GM23338 (cell line): ENCODE data around the gene CCDC178. TPM values are rescaled to one million over a fixed set of nuclear protein-coding genes. Genes with fewer than 3 reads are reported as not detected.

Experiments used
- ATAC-seq: fragments of 200-7000 bp; cut with Tn5 transposase; 3 replicates; pipeline ENCODE4 v1.9.1; 2020
- DNase-seq: peaks from one replicate; pipeline ENCODE4 v3.0.0-alpha.2; 2015; ENCODE audit warnings: low spot score
- H2AFZ ChIP-seq: fragments of 200-600 bp; sonication (generic); 2 replicates; pipeline ENCODE4 v1.8.0; 2016; ENCODE audit warnings: antibody characterized with exemption, mild to moderate bottlenecking, moderate library complexity
- H3F3A ChIP-seq: fragments of 200-600 bp; sonication (generic); replicated peaks from 2 replicates; pipeline ENCODE4 v1.8.0; 2017; ENCODE audit warnings: antibody characterized with exemption, mixed run types, low read depth
- H3K27ac ChIP-seq: fragments of 200-600 bp; sonication (generic); 2 replicates; pipeline ENCODE4 v1.6.1; 2016; ENCODE audit warnings: low read depth
- H3K27me3 ChIP-seq: fragments of 200-600 bp; sonication (generic); 2 replicates; pipeline ENCODE4 v1.8.0; 2016; ENCODE audit warnings: mild to moderate bottlenecking, mixed run types, moderate library complexity; ENCODE audit not compliant: insufficient read depth
- H3K36me3 ChIP-seq: fragments of 200-600 bp; sonication (generic); 2 replicates; pipeline ENCODE4 v1.8.0; 2016; ENCODE audit warnings: mild to moderate bottlenecking; ENCODE audit not compliant: insufficient read depth
- H3K4me1 ChIP-seq: fragments of 200-600 bp; sonication (generic); 2 replicates; pipeline ENCODE4 v1.8.0; 2016; ENCODE audit warnings: mild to moderate bottlenecking, moderate library complexity; ENCODE audit not compliant: insufficient read depth
- H3K4me2 ChIP-seq: fragments of 200-600 bp; sonication (generic); 2 replicates; pipeline ENCODE4 v1.7.1; 2017; ENCODE audit warnings: mixed run types
- H3K4me3 ChIP-seq: fragments of 200-600 bp; sonication (generic); 2 replicates; pipeline ENCODE4 v1.6.1; 2016; ENCODE audit warnings: mixed run types
- H3K79me2 ChIP-seq: fragments of 200-600 bp; sonication (generic); replicated peaks from 2 replicates; pipeline ENCODE4 v1.8.0; 2017; ENCODE audit warnings: mild to moderate bottlenecking; ENCODE audit not compliant: insufficient read depth
- H3K9me2 ChIP-seq: fragments of 200-600 bp; sonication (generic); 2 replicates; pipeline ENCODE4 v1.8.0; 2017; ENCODE audit not compliant: insufficient read depth
- H4K20me1 ChIP-seq: fragments of 200-600 bp; sonication (generic); replicated peaks from 2 replicates; pipeline ENCODE4 v1.8.0; 2017; ENCODE audit warnings: mild to moderate bottlenecking; ENCODE audit not compliant: insufficient read depth
- H3K27ac Mint-ChIP-seq: 2 replicates; pipeline ENCODE4 v1.8.0; 2020; ENCODE audit warnings: inconsistent platforms, mild to moderate bottlenecking, moderate library complexity, mixed read lengths
- H3K27me3 Mint-ChIP-seq: 3 replicates; pipeline ENCODE4 v1.8.0; 2022; ENCODE audit warnings: low read depth, mild to moderate bottlenecking, moderate library complexity, mixed read lengths, inconsistent platforms; ENCODE audit not compliant: insufficient read depth, poor library complexity
- H3K36me3 Mint-ChIP-seq: 3 replicates; pipeline ENCODE4 v1.8.0; 2021; ENCODE audit warnings: low read depth, mild to moderate bottlenecking, inconsistent platforms, moderate library complexity, mixed read lengths
- H3K4me1 Mint-ChIP-seq: 3 replicates; pipeline ENCODE4 v1.8.0; 2020; ENCODE audit warnings: mild to moderate bottlenecking, inconsistent platforms, mixed read lengths
- H3K4me3 Mint-ChIP-seq: 3 replicates; pipeline ENCODE4 v1.8.0; 2021; ENCODE audit warnings: moderate library complexity, mild to moderate bottlenecking, inconsistent platforms, mixed read lengths
- H3K9me3 Mint-ChIP-seq: 3 replicates; pipeline ENCODE4 v1.8.0; 2020; ENCODE audit warnings: moderate library complexity, mild to moderate bottlenecking, inconsistent platforms, mixed read lengths
- EZH2 ChIP-seq: fragments of 200-600 bp; sonication (generic); IDR thresholded peaks from one replicate; pipeline ENCODE4 v1.8.0; 2017; ENCODE audit warnings: antibody characterized with exemption, mild to moderate bottlenecking, low read depth; ENCODE audit not compliant: unreplicated experiment
- JUNB ChIP-seq: IDR thresholded peaks from one replicate; pipeline ENCODE4 v1.6.1; 2016; ENCODE audit warnings: antibody characterized with exemption; ENCODE audit not compliant: unreplicated experiment
- polyA plus RNA-seq: library from polyadenylated mRNA; unstranded; fragments of >200 nt; fragmentation: Nextera tagmentation; extraction: Ambion mirVana; gene quantifications from 2 replicates; pipeline ENCODE4 v1.2.1, GENCODE V29; 2016
- total RNA-seq: library from RNA; depleted of rRNA; stranded (reverse); fragments of >200 nt; shearing (Covaris generic); gene quantifications from 2 replicates; pipeline ENCODE4 v1.2.3, GENCODE V29; 2014
- TF ChIP-seq, protein P1 (sequence below): fragments of 250-450 bp; sonication (Bioruptor Pico); IDR thresholded peaks from 2 replicates; pipeline ENCODE4 v1.5.0; 2020; ENCODE audit warnings: mild to moderate bottlenecking, moderate library complexity
- TF ChIP-seq, protein P2 (sequence below): IDR thresholded peaks from one replicate; pipeline ENCODE4 v1.6.1; 2018; ENCODE audit warnings: antibody characterized with exemption; ENCODE audit not compliant: unreplicated experiment

CCDC178 gene
- total and polyA plus RNA-seq, 2 experiments from 2014 or later: 0.17 to 0.24 TPM

DNA sequence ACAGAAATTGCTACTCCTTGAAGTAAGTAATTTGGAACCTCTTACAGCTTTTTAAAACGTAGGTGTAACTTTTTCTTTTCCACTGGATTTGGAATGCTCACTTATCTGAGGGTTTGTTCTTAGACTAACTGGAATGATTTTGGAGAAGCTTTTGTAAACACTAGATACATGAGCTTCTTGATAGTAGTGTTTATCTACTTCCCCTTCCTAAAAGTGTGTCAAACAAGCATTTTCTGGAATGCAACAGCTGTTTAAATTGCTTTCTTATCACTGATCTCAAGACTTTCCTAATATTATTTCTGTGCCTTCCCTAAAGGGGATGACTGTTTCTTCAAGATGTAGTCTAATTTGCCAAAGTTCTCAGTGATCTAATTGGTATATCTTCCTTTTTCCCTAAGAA, 282.6 kb downstream of the CCDC178 start (continued):
- TF ChIP-seq, protein P1, sequence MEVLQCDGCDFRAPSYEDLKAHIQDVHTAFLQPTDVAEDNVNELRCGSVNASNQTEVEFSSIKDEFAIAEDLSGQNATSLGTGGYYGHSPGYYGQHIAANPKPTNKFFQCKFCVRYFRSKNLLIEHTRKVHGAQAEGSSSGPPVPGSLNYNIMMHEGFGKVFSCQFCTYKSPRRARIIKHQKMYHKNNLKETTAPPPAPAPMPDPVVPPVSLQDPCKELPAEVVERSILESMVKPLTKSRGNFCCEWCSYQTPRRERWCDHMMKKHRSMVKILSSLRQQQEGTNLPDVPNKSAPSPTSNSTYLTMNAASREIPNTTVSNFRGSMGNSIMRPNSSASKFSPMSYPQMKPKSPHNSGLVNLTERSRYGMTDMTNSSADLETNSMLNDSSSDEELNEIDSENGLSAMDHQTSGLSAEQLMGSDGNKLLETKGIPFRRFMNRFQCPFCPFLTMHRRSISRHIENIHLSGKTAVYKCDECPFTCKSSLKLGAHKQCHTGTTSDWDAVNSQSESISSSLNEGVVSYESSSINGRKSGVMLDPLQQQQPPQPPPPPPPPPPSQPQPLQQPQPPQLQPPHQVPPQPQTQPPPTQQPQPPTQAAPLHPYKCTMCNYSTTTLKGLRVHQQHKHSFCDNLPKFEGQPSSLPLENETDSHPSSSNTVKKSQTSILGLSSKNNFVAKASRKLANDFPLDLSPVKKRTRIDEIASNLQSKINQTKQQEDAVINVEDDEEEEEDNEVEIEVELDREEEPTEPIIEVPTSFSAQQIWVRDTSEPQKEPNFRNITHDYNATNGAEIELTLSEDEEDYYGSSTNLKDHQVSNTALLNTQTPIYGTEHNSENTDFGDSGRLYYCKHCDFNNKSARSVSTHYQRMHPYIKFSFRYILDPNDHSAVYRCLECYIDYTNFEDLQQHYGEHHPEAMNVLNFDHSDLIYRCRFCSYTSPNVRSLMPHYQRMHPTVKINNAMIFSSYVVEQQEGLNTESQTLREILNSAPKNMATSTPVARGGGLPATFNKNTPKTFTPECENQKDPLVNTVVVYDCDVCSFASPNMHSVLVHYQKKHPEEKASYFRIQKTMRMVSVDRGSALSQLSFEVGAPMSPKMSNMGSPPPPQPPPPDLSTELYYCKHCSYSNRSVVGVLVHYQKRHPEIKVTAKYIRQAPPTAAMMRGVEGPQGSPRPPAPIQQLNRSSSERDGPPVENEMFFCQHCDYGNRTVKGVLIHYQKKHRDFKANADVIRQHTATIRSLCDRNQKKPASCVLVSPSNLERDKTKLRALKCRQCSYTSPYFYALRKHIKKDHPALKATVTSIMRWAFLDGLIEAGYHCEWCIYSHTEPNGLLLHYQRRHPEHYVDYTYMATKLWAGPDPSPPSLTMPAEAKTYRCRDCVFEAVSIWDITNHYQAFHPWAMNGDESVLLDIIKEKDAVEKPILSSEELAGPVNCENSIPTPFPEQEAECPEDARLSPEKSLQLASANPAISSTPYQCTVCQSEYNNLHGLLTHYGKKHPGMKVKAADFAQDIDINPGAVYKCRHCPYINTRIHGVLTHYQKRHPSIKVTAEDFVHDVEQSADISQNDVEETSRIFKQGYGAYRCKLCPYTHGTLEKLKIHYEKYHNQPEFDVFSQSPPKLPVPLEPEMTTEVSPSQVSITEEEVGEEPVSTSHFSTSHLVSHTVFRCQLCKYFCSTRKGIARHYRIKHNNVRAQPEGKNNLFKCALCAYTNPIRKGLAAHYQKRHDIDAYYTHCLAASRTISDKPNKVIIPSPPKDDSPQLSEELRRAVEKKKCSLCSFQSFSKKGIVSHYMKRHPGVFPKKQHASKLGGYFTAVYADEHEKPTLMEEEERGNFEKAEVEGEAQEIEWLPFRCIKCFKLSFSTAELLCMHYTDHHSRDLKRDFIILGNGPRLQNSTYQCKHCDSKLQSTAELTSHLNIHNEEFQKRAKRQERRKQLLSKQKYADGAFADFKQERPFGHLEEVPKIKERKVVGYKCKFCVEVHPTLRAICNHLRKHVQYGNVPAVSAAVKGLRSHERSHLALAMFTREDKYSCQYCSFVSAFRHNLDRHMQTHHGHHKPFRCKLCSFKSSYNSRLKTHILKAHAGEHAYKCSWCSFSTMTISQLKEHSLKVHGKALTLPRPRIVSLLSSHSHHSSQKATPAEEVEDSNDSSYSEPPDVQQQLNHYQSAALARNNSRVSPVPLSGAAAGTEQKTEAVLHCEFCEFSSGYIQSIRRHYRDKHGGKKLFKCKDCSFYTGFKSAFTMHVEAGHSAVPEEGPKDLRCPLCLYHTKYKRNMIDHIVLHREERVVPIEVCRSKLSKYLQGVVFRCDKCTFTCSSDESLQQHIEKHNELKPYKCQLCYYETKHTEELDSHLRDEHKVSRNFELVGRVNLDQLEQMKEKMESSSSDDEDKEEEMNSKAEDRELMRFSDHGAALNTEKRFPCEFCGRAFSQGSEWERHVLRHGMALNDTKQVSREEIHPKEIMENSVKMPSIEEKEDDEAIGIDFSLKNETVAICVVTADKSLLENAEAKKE (CRISPR knock-in tag): no peak
- TF ChIP-seq EZH2: no peak

DNA sequence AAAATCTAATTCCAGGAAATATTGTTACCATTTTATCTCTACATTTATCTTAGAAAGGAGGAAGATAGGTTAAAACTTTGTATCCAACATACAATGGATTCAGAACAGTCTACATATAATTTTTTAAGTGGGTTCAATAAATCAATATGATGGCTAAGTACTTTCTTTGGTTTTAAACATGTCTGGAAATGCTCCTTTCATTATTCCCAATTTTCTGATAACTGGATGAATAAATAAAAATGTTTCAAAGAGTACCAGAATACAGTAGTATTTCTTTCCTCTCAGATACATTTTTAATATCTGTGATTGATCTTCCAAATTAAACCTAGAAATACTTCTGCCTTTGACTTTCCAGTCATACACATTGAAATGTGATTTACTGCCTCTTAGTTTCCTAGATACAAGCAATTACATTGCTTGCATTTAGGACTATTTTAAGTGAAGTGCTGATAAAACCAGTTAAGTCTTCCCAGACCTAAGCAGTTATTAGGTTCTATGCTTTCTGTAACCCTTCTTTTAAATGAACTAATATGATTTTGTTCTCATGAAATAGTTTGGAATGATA, 283.5 kb downstream of the CCDC178 start:
- no peaks in the 10 kb centered on the region for H3K36me3 Mint-ChIP-seq
- Histone ChIP-seq H3F3A (no peaks in the 10 kb centered on the region), H3K4me2 (no peak overlapping the region), H4K20me1 (0 out of 2 replicates have a peak, but pooled peaks cover 3% of the 10 kb centered on the region), H3K27me3 (no peaks in the 10 kb centered on the region), H3K4me3 (no peak overlapping the region), H3K9me2 (no peaks in the 10 kb centered on the region), H2AFZ (no peak overlapping the region), H3K79me2 (no peaks in the 10 kb centered on the region), H3K36me3 (no peaks in the 10 kb centered on the region), H3K4me1 (no peaks in the 10 kb centered on the region), H3K27ac (no peak overlapping the region)
- no peak overlapping the region for H3K4me3 Mint-ChIP-seq
- H3K27me3 Mint-ChIP-seq: no peaks in the 10 kb centered on the region
- H3K4me1 Mint-ChIP-seq: no peaks in the 10 kb centered on the region
- H3K27ac Mint-ChIP-seq: no peak overlapping the region
- DNase-seq: no peak
- no peak for ATAC-seq
- no peaks in the 10 kb centered on the region for H3K9me3 Mint-ChIP-seq
- TF ChIP-seq, protein P1 (CRISPR knock-in tag): no peak
- TF ChIP-seq, protein P2, sequence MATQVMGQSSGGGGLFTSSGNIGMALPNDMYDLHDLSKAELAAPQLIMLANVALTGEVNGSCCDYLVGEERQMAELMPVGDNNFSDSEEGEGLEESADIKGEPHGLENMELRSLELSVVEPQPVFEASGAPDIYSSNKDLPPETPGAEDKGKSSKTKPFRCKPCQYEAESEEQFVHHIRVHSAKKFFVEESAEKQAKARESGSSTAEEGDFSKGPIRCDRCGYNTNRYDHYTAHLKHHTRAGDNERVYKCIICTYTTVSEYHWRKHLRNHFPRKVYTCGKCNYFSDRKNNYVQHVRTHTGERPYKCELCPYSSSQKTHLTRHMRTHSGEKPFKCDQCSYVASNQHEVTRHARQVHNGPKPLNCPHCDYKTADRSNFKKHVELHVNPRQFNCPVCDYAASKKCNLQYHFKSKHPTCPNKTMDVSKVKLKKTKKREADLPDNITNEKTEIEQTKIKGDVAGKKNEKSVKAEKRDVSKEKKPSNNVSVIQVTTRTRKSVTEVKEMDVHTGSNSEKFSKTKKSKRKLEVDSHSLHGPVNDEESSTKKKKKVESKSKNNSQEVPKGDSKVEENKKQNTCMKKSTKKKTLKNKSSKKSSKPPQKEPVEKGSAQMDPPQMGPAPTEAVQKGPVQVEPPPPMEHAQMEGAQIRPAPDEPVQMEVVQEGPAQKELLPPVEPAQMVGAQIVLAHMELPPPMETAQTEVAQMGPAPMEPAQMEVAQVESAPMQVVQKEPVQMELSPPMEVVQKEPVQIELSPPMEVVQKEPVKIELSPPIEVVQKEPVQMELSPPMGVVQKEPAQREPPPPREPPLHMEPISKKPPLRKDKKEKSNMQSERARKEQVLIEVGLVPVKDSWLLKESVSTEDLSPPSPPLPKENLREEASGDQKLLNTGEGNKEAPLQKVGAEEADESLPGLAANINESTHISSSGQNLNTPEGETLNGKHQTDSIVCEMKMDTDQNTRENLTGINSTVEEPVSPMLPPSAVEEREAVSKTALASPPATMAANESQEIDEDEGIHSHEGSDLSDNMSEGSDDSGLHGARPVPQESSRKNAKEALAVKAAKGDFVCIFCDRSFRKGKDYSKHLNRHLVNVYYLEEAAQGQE: no peak
- no peak for TF ChIP-seq JUNB
